Measurements from ENCODE around the gene CENPU.

CENPU gene

DNA sequence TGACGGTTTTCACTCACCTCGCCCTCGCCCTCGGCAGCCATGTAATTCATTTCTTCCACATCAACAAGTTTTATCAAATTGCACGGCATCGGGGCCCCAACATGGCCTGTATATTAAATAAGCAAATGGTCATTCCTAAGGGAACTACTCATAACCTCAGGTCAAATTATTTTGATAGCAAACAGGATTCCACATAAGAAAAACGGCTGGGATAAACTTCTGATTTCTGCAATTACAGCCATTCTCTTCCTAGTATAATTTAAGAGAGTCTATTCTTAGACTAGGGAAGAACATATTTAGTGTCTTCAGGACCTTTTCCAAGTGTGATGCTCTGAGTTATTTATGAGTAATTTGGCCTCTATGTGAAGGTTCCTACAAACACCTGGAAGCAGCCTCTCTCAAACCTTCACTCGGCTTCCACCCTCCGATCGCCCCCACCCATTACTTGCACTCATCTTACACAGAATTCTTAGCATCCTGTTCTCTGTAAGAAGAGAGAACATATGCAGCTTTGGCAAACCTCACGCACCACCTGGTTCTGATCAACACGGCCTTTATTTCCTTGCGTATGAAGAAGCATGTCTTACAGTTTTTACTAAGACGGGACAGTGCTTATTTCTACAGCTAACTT is 29.4 kb upstream of the CENPU start:
- Mint-ChIP-seq H3K27me3 (no peaks in the 10 kb centered on the region), H3K9me3 (ENCODE audit: low read depth) (no peaks in the 10 kb centered on the region), H3K4me1 (ENCODE audit: low read depth) (peaks cover 21% of the 10 kb centered on the region), H3K27ac (peak overlapping the region; percentile 41), H3K36me3 (peaks cover 26% of the 10 kb centered on the region), H3K4me3 (no peak overlapping the region)

DNA sequence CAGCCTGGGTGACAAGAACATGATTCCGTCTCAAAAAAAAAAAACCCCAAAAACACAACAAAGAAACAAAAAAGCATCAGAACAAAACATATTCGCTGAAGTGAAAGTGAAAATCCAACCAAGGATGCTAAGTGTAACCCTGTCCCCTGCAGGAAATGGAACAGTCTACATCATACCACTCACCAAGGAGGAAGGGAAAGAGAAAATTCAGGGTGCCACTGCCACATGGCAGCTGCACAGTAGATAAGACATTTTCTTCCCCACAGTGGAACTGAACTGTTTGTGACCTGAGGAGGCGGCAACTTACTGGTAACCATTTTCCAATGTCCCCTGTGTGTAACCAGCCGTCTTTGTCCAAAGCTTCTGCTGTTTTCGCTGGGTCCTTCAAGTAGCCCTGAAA is 28.2 kb upstream of the CENPU start:
- Mint-ChIP-seq H3K27ac (peak overlapping the region; percentile 91), H3K9me3 (ENCODE audit: low read depth) (no peaks in the 10 kb centered on the region), H3K4me3 (peak overlapping the region; percentile 10), H3K27me3 (no peaks in the 10 kb centered on the region), H3K36me3 (peaks cover 23% of the 10 kb centered on the region), H3K4me1 (ENCODE audit: low read depth) (peaks cover 21% of the 10 kb centered on the region)

DNA sequence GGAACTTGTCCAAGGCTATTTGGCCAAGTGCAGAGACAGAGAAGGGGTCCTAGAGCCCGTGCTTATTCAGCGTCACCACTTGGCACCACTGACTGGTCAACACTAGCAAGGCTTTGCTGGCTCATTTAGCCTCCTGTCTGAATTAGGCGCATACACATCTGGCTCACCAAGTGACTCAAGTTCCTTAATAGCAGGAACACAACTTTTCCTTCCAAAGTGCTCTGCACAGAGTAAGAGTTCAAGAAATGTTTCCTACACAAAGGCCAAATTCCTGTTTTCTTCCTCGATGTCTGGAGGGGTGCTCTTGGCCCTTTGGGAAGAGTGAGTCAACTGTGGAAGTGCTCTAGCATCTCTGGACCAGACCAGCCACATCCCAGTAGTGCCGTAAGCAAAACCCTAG is 26.8 kb upstream of the CENPU start:
- H3K4me1 Mint-ChIP-seq (ENCODE audit: low read depth): peaks cover 21% of the 10 kb centered on the region
- H3K27me3 Mint-ChIP-seq: no peaks in the 10 kb centered on the region
- no peak overlapping the region for H3K27ac Mint-ChIP-seq
- H3K9me3 Mint-ChIP-seq (ENCODE audit: low read depth): no peaks in the 10 kb centered on the region
- no peak overlapping the region for H3K4me3 Mint-ChIP-seq
- peaks cover 20% of the 10 kb centered on the region for H3K36me3 Mint-ChIP-seq

DNA sequence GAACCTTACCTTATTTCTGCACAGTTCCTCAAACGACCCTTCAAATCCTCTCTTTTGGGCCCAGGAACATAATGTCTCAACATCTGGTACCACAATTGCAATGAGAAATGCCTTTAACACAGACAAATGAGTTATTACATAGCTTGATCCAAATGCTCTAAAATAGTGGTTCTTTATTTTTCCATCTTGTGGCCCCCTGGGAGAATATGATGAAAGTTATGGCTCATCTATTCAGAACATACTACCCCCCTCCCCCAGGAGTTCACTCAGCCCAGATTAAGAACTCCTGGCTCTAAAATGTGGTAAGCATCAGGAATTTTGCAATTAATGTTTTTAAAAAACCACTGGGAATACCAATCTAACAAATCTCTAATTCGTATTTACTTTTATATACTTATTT is 23.9 kb upstream of the CENPU start:
- Mint-ChIP-seq H3K36me3 (peaks cover 26% of the 10 kb centered on the region), H3K4me1 (ENCODE audit: low read depth) (peaks cover 13% of the 10 kb centered on the region), H3K27me3 (no peaks in the 10 kb centered on the region), H3K27ac (no peak overlapping the region), H3K9me3 (ENCODE audit: low read depth) (no peaks in the 10 kb centered on the region), H3K4me3 (no peak overlapping the region)

DNA sequence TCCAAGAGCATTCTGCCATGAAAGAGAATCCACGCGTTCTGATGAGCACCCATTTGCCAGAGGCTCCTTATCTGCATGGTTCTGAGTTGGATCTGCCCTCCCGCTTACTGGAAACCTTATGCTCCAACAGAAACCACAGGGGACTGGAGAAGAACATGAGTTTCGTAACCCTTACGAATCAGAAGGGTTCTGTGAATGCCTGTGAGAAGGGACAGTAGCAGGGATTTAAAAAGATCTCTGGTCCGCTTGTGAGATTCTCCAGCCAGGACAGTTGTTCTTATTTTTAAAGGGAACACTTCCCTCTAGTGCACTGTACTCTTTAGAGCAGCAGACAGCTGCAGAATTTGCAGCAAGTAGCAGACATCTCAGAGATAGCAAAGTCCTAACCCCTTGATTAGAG is 22.5 kb upstream of the CENPU start:
- no peak overlapping the region for H3K4me3 Mint-ChIP-seq
- peaks cover 30% of the 10 kb centered on the region for H3K36me3 Mint-ChIP-seq
- H3K27me3 Mint-ChIP-seq: no peaks in the 10 kb centered on the region
- no peak overlapping the region for H3K27ac Mint-ChIP-seq
- H3K4me1 Mint-ChIP-seq (ENCODE audit: low read depth): peaks cover under 1% of the 10 kb centered on the region
- H3K9me3 Mint-ChIP-seq (ENCODE audit: low read depth): no peaks in the 10 kb centered on the region

DNA sequence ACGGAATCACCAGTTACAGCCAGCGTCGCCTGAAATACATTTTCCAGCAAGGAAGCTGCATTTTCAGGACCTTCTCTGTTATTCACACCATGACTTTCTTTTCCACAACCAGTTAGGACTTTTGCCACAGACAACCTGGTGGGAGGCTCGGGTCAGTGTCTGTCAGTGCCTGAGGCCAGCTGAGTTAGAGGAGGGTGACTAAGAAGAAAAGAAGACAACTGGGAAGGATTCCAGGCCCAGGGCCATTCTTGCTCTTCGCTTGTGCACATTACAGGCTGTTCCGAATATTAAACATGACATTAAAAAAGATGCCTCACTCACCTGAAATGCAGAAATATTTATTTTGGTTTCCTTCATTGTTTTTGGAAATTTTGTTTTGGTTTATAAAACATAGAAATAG is 21.4 kb upstream of the CENPU start:
- Mint-ChIP-seq H3K27me3 (no peaks in the 10 kb centered on the region), H3K4me3 (no peak overlapping the region), H3K9me3 (ENCODE audit: low read depth) (no peaks in the 10 kb centered on the region), H3K36me3 (peaks cover 28% of the 10 kb centered on the region), H3K4me1 (ENCODE audit: low read depth) (no peaks in the 10 kb centered on the region), H3K27ac (no peak overlapping the region)

DNA sequence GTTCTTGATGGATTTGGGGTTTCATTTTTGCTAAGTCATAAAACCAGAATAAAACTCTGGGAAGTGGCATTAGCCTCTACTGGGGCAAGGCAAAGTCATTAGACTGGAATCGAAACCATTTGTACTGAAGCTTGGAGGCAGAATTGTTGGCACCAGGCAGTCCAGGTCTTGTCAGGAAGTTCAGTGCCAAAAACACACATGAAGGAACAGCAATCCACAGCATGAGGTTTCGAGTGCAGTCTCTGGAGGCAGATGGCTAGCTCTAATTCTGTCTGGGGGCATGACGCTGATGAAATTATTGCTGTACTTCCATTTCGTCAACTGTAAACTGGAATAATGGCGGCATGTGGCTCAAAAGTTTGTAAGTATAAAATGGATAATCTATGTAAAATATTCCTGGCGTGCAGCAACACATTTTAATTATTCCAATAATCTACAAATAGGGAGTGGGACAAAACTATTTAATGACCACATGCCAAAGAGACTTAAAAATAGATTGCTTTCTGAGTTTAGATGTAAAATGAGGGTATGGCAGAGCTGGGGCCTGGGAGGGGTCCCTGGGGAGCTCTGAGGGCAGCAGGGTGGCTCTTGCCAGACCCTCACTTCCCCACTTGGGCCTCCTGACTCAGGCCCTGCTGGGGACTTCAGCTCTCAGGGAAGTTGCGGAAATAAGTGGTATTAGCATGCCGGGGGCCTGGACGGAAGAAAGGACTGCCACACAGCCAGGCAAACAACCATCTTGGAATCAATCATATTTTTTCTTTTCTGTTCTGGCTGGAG is 18.8 kb upstream of the CENPU start:
- Mint-ChIP-seq H3K9me3 (ENCODE audit: low read depth) (no peaks in the 10 kb centered on the region), H3K27ac (no peak overlapping the region), H3K27me3 (no peaks in the 10 kb centered on the region), H3K36me3 (peaks cover 16% of the 10 kb centered on the region), H3K4me3 (no peak overlapping the region), H3K4me1 (ENCODE audit: low read depth) (no peaks in the 10 kb centered on the region)

DNA sequence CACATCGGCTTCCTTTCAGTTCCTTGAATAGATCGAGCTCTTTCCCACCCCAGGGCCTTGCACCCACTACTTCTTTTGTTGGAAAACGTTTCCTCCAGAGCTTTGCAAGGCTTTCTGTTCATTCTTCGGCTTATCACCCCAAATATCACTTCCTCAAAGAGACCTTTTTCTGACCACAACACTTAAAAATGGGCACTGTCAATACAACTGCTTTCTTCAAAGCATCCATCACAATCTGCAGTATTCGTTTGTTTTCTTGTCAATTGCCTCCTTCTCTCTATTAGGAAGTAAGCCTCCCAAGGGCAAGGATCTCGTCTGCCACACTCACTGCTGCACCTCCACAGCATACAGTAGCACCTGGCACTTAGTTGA is 17.7 kb upstream of the CENPU start:
- H3K4me1 Mint-ChIP-seq (ENCODE audit: low read depth): peaks cover 5% of the 10 kb centered on the region
- peaks cover 16% of the 10 kb centered on the region for H3K36me3 Mint-ChIP-seq
- no peaks in the 10 kb centered on the region for H3K27me3 Mint-ChIP-seq
- no peak overlapping the region for H3K4me3 Mint-ChIP-seq
- H3K9me3 Mint-ChIP-seq (ENCODE audit: low read depth): no peaks in the 10 kb centered on the region
- peak overlapping the region; percentile 55 for H3K27ac Mint-ChIP-seq

DNA sequence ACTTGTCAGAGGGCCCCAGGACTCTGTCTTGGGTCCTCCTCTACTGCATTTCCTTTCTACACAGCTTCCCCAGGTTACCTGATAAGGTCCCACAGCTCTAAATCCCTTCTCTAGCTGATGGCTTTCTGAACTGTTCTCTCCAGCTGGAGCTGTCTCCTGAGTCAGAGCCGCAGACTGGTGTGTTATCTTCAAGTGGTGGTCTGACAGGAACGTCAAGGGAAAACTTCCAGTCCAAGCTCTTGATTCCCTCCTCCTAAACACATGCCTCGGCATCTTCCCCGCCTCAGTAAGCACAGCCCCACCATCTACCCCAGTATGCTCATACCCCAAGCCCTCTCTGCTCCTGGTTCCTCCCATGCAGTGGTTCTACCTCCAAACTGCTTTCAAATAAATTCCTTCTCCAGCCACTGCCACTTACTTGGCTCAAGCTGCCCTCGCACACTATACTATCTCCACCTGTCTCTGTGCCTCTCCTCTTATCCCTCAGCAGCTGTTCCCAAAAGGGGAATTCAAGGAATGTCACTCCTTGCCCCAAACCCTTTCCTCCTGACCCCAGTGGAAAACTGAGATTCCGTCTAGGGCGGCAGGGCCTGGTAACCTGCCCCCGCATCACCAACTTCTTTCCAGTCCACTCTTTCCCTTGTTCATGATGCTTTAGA is 17.2 kb upstream of the CENPU start:
- H3K27ac Mint-ChIP-seq: no peak overlapping the region
- peaks cover 16% of the 10 kb centered on the region for H3K36me3 Mint-ChIP-seq
- no peaks in the 10 kb centered on the region for H3K27me3 Mint-ChIP-seq
- no peaks in the 10 kb centered on the region for H3K9me3 Mint-ChIP-seq (ENCODE audit: low read depth)
- peaks cover 10% of the 10 kb centered on the region for H3K4me1 Mint-ChIP-seq (ENCODE audit: low read depth)
- no peak overlapping the region for H3K4me3 Mint-ChIP-seq

DNA sequence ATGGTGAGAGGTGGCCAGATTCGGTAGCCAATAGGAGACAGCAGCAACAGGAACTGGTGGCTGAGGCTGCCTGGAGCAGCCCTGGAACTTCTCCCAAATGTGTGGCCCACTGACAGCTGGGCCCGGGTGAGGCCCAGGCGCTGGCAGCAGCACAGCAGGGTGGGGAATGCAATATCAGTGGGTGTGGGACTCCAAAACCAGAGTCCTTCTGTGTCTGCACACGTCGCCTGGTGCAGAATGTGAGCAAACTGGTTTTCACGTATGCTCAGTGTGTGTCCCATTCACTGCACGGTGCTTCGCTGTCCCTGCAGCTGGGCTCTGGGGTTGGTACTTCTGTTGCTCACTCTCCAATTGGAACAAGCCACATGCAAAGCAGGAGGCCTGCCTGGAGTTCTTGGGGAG is 14.4 kb upstream of the CENPU start:
- Mint-ChIP-seq H3K4me1 (ENCODE audit: low read depth) (peaks cover 14% of the 10 kb centered on the region), H3K36me3 (peaks cover 4% of the 10 kb centered on the region), H3K27ac (no peak overlapping the region), H3K4me3 (no peak overlapping the region), H3K9me3 (ENCODE audit: low read depth) (no peaks in the 10 kb centered on the region), H3K27me3 (no peaks in the 10 kb centered on the region)

DNA sequence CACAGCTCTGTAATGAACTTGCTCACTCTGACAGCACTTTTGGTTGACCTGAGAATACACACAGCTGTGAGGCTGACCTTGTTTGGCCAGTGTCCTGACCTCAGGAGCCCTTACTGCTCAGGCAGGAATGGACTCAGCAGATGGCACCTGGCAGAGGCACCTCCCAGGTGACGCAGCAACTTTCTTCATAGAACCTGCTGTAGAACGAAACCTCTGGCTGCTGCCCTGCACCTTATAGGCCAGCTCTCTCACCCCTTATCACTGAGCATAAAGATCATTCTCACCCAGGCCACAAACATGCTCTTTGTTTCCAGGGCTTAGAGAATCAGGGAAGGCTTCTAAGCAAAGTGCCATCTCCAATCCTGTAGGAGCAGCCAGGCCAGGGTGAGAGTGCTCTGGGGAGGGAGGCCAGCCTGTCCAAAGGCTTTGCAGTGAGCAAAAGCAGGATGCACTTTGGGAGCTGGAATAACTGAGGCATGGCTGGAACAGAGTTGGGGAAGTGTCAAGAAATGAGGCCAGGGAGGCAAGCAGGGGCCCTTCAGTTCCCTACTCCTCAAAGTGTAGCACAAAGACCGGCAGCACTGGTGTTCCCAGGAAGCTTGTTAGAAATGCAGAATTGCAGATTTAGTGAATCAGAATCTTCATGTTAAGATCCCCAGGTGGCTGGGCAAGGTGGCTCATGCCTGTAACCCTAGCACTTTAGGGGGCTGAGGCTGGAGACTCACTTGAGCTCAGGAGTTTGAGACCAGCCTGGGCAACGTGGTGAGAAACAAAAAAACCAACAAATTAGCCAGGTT is 13.3 kb upstream of the CENPU start:
- no peaks in the 10 kb centered on the region for H3K27me3 Mint-ChIP-seq
- H3K9me3 Mint-ChIP-seq (ENCODE audit: low read depth): no peaks in the 10 kb centered on the region
- H3K36me3 Mint-ChIP-seq: no peaks in the 10 kb centered on the region
- no peak overlapping the region for H3K27ac Mint-ChIP-seq
- H3K4me3 Mint-ChIP-seq: no peak overlapping the region
- peaks cover 14% of the 10 kb centered on the region for H3K4me1 Mint-ChIP-seq (ENCODE audit: low read depth)

DNA sequence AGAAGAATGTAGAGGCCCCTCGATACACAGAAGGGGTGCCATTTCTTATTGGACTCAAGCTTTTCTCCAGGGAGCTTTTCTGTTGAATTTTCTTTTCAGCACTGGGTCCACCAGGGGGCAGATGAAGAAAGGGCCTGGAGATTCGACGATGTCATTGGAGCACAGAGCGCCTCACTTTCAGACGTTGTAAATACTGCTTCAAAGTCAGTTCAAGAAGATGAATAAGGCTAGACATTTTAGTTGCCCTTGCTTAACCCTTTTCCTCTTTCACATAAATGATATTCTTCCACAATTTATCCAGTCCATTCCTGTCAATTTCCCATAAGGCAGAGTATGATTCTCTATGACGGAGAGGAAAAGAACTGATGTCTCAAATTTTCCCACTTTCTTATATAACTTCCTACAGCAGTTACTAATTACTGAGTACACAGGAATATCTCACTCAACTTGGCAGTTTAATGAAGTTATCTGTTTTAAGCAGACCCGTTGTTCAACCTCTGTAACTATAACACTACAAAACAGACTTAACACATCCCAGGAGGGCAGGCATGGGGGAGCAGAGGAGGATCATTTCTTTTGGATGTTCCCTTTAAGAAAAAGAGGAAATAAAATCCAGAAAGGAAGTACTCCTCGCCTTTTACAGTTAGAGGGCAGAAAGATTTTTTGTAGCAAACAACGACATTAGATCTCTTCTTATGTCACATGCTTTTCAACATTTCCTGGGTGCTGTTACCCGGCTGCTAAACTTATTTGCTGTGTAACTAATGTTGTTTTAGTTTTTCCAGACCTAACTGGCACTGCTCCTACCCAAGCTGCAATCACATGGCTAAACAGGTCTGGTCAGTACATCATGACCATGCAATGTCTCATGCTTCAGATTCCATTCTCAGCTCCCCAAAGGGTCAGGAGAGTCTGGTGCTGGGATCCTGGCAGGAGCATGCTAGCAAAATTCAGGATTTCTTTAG is 12.2 kb upstream of the CENPU start:
- H3K9me3 Mint-ChIP-seq (ENCODE audit: low read depth): no peaks in the 10 kb centered on the region
- H3K27ac Mint-ChIP-seq: peak overlapping the region; percentile 23
- no peaks in the 10 kb centered on the region for H3K27me3 Mint-ChIP-seq
- H3K4me3 Mint-ChIP-seq: peak overlapping the region; percentile 38
- H3K4me1 Mint-ChIP-seq (ENCODE audit: low read depth): peaks cover 14% of the 10 kb centered on the region
- no peaks in the 10 kb centered on the region for H3K36me3 Mint-ChIP-seq

DNA sequence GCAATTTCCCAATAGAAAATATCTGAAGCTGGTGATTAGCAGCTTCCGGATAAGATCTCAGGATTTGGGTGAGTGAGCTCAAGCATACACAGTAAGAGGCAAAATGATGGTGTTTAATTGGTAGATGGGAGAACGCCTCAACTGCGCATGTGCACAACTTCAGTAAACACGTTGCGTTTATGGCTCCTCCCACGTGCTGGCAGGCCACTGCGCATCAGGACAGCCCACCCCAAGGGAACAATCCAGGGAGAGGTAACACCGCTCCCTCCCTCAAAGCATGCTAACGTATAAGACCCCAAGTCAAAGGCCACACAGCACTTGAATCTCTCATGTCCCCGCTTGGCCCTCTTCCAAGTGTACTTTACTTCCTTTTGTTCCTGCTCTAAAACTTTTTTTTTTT is 10.3 kb upstream of the CENPU start:
- peaks cover 25% of the 10 kb centered on the region for H3K4me1 Mint-ChIP-seq (ENCODE audit: low read depth)
- no peak overlapping the region for H3K27ac Mint-ChIP-seq
- no peak overlapping the region for H3K4me3 Mint-ChIP-seq
- H3K36me3 Mint-ChIP-seq: no peaks in the 10 kb centered on the region
- no peaks in the 10 kb centered on the region for H3K27me3 Mint-ChIP-seq
- no peaks in the 10 kb centered on the region for H3K9me3 Mint-ChIP-seq (ENCODE audit: low read depth)

DNA sequence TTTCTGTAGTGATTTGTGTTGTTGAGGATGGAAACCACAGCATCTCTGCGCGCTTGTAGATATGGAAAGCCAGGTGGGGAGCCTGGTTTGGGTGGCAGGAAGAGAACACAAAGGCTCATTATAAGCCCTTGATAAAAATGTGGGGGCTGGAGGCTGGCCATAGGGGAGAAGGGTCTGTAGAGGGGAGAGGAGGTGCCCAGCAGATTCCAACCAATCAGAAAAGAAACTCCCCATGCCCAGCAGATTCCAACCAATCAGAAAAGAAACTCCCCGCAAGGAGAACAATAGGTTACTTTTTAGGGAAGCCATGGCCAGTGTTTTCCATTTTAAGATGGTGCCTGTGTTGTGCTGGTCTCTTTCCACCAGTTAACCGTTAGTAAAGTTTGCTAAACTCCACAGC is 9.8 kb upstream of the CENPU start:
- Mint-ChIP-seq H3K4me3 (no peak overlapping the region), H3K27me3 (no peaks in the 10 kb centered on the region), H3K4me1 (ENCODE audit: low read depth) (peaks cover 27% of the 10 kb centered on the region), H3K9me3 (ENCODE audit: low read depth) (no peaks in the 10 kb centered on the region), H3K27ac (no peak overlapping the region), H3K36me3 (no peaks in the 10 kb centered on the region)
